Fibroblast of lung (primary cell): ENCODE data around the gene UBR4. TPM values are rescaled to one million over a fixed set of nuclear protein-coding genes. Genes with fewer than 3 reads are reported as not detected.

Experiments used
- DNase-seq, 2 donors: peaks; one replicate each; pipeline versions ENCODE4 v3.0.0 to v3.0.0-alpha.2; 2010; ENCODE audit warnings: low read depth in 2 of 2
- H2AFZ ChIP-seq: 2 replicates; pipeline ENCODE4 v1.5.1; 2012; ENCODE audit warnings: low read length, control low read depth, inconsistent platforms
- H3K27ac ChIP-seq: 2 replicates; pipeline ENCODE4 v1.5.1; 2011; ENCODE audit warnings: low read length, control low read depth; ENCODE audit not compliant: insufficient read depth
- H3K27me3 ChIP-seq: 2 replicates; pipeline ENCODE4 v1.5.1; 2011; ENCODE audit warnings: mild to moderate bottlenecking, low read length; ENCODE audit not compliant: control insufficient read depth, insufficient read depth
- H3K36me3 ChIP-seq: 2 replicates; pipeline ENCODE4 v1.5.1; 2011; ENCODE audit warnings: low read length; ENCODE audit not compliant: control insufficient read depth, insufficient read depth
- H3K4me1 ChIP-seq: 2 replicates; pipeline ENCODE4 v1.5.1; 2011; ENCODE audit warnings: low read length; ENCODE audit not compliant: control insufficient read depth, insufficient read depth; ENCODE audit errors: extremely low read depth
- H3K4me2 ChIP-seq: 2 replicates; pipeline ENCODE4 v1.5.1; 2011; ENCODE audit warnings: low read length, control low read depth; ENCODE audit not compliant: insufficient read depth; ENCODE audit errors: extremely low read depth
- H3K4me3 ChIP-seq, 4 experiments: fragments of 200-600 bp in 1 of 4; sonication (generic) in 1 of 4; replicated peaks in 1 of 4; 2 replicates each; pipeline ENCODE4 v1.5.1; 2011 to 2016; ENCODE audit warnings: low read length in 4 of 4, low read depth in 3 of 4, mild to moderate bottlenecking in 3 of 4, control low read depth in 2 of 4, inconsistent platforms in 1 of 4, mixed read lengths in 1 of 4; ENCODE audit not compliant: insufficient read depth in 1 of 4; ENCODE audit errors: control extremely low read depth in 1 of 4
- H3K79me2 ChIP-seq: 2 replicates; pipeline ENCODE4 v1.5.1; 2012; ENCODE audit warnings: mild to moderate bottlenecking, low read length, inconsistent platforms; ENCODE audit not compliant: control insufficient read depth, insufficient read depth
- H3K9ac ChIP-seq: 2 replicates; pipeline ENCODE4 v1.5.1; 2011; ENCODE audit warnings: mild to moderate bottlenecking, low read length, control low read depth; ENCODE audit not compliant: insufficient read depth
- H3K9me3 ChIP-seq: 2 replicates; pipeline ENCODE4 v1.5.1; 2012; ENCODE audit warnings: low read depth, low read length; ENCODE audit not compliant: control insufficient read depth, insufficient read depth
- H4K20me1 ChIP-seq: 2 replicates; pipeline ENCODE4 v1.5.1; 2011; ENCODE audit warnings: low read length; ENCODE audit not compliant: control insufficient read depth, insufficient read depth; ENCODE audit errors: extremely low read depth
- CTCF ChIP-seq, 2 donors: IDR thresholded peaks in 1 of 2; conservative IDR thresholded peaks in 1 of 2; 1 replicate in 1 of 2; 2 replicates in 1 of 2; pipeline ENCODE4 v1.5.1; 2011 to 2012; ENCODE audit warnings: low read length in 2 of 2, control low read depth in 1 of 2, inconsistent platforms in 1 of 2, low read depth in 1 of 2, mild to moderate bottlenecking in 1 of 2
- EZH2 ChIP-seq: IDR thresholded peaks from 2 replicates; pipeline ENCODE4 v1.5.1; 2012; ENCODE audit warnings: low read length, control low read depth, mild to moderate bottlenecking; ENCODE audit errors: missing control alignments
- polyA plus RNA-seq, 2 donors: library from polyadenylated mRNA; depleted of rRNA in 1 of 2; stranded (reverse) in 1 of 2; unstranded in 1 of 2; fragments of >200 nt; gene quantifications; 2 replicates each; pipeline ENCODE4 v1.2.1, GENCODE V29; 2011 to 2012; ENCODE audit warnings: missing spikeins in 1 of 2
- total RNA-seq: library from RNA; depleted of rRNA; stranded (reverse); fragments of >200 nt; gene quantifications from 2 replicates; pipeline ENCODE4 v1.2.1, GENCODE V29; 2014

UBR4 gene
- total and polyA plus RNA-seq, 2 donors (not counting 1 experiment from before 2014, with no cell fraction given) = 32.0 to 164 TPM

- H3K4me2 ChIP-seq = no peak overlapping the region
- H3K36me3 ChIP-seq = peaks cover 38% of the 10 kb centered on the region
- H2AFZ ChIP-seq = no peak overlapping the region
- H3K4me1 ChIP-seq = no peaks in the 10 kb centered on the region
- no peak for DNase-seq
- no peaks in the 10 kb centered on the region for H3K79me2 ChIP-seq
- no peaks in the 10 kb centered on the region for H3K27me3 ChIP-seq
- H3K9me3 ChIP-seq = no peaks in the 10 kb centered on the region
- H4K20me1 ChIP-seq = no peaks in the 10 kb centered on the region
- no peak overlapping the region for H3K27ac ChIP-seq
- H3K9ac ChIP-seq = no peak overlapping the region
- no peak overlapping the region for H3K4me3 ChIP-seq
- no peak for TF ChIP-seq CTCF (conservative IDR thresholded peaks at IDR 0.05 in 1 of 2, IDR thresholded peaks at IDR 0.05 in 1 of 2; ENCODE audit: low read depth in 1 of 2, low read length in 2 of 2)
- no peak for TF ChIP-seq EZH2
Observed at GRCh38 chr1:19073311-19074186, 136.5 kb downstream of the UBR4 start.

- Histone ChIP-seq H3K27me3 (no peaks in the 10 kb centered on the region), H3K4me1 (no peaks in the 10 kb centered on the region), H3K9me3 (no peaks in the 10 kb centered on the region), H2AFZ (no peak overlapping the region), H3K36me3 (peaks cover 34% of the 10 kb centered on the region), H4K20me1 (no peaks in the 10 kb centered on the region), H3K9ac (no peak overlapping the region), H3K4me2 (no peak overlapping the region), H3K4me3 (no peak overlapping the region), H3K79me2 (no peaks in the 10 kb centered on the region), H3K27ac (no peak overlapping the region)
- DNase-seq = no peak
- TF ChIP-seq CTCF (conservative IDR thresholded peaks at IDR 0.05 in 1 of 2, IDR thresholded peaks at IDR 0.05 in 1 of 2; ENCODE audit: low read depth in 1 of 2, low read length in 2 of 2) (no peak), EZH2 (no peak)
Observed at GRCh38 chr1:19072285-19072981, 137.6 kb downstream of the UBR4 start.

GRCh38 chr1:19071674-19072281, 138.3 kb downstream of the UBR4 start:
- TF ChIP-seq CTCF (conservative IDR thresholded peaks at IDR 0.05 in 1 of 2, IDR thresholded peaks at IDR 0.05 in 1 of 2; ENCODE audit: low read depth in 1 of 2, low read length in 2 of 2) (no peak), EZH2 (no peak)
- no peaks in the 10 kb centered on the region for H3K79me2 ChIP-seq
- H2AFZ ChIP-seq = no peak overlapping the region
- H3K9ac ChIP-seq = no peak overlapping the region
- no peaks in the 10 kb centered on the region for H3K27me3 ChIP-seq
- H3K4me1 ChIP-seq = no peaks in the 10 kb centered on the region
- H3K9me3 ChIP-seq = no peaks in the 10 kb centered on the region
- H3K4me3 ChIP-seq = no peak overlapping the region
- H3K36me3 ChIP-seq = peaks cover 31% of the 10 kb centered on the region
- no peak overlapping the region for H3K27ac ChIP-seq
- no peaks in the 10 kb centered on the region for H4K20me1 ChIP-seq
- no peak for DNase-seq
- H3K4me2 ChIP-seq = no peak overlapping the region
